ENCODE results near the gene ANK3.

DNA sequence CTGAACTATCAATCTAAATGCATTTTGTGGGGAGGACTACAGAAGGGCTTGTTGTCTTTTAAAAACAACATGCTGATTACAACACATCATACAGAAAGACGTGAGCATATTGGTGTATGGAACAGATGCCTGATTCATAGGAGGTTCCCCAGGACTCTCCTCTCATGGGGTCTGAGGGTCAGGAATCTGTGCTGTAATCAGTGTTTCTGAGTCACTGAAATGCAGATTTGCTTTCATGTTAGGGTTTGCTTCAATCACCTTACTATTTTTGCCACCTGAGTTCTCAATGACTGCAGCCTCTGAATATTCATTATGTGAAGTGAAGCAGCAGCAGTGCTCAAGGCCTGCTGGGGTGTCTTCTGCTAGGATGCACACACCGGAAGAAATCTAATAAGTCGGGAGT is 550 bp upstream of the ANK3 start:
- TF ChIP-seq, protein P1, sequence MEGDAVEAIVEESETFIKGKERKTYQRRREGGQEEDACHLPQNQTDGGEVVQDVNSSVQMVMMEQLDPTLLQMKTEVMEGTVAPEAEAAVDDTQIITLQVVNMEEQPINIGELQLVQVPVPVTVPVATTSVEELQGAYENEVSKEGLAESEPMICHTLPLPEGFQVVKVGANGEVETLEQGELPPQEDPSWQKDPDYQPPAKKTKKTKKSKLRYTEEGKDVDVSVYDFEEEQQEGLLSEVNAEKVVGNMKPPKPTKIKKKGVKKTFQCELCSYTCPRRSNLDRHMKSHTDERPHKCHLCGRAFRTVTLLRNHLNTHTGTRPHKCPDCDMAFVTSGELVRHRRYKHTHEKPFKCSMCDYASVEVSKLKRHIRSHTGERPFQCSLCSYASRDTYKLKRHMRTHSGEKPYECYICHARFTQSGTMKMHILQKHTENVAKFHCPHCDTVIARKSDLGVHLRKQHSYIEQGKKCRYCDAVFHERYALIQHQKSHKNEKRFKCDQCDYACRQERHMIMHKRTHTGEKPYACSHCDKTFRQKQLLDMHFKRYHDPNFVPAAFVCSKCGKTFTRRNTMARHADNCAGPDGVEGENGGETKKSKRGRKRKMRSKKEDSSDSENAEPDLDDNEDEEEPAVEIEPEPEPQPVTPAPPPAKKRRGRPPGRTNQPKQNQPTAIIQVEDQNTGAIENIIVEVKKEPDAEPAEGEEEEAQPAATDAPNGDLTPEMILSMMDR (IDR thresholded peaks at IDR 0.05) = no peak
- no peak for TF ChIP-seq POLR2A (IDR thresholded peaks at IDR 0.05)
- TF ChIP-seq POLR2AphosphoS5 (IDR thresholded peaks at IDR 0.05) = no peak
- TF ChIP-seq EP300 (IDR thresholded peaks at IDR 0.05) = no peak

All from sigmoid colon (tissue), 4 donors.